Adrenal gland (tissue), 12 donors: ENCODE measurements around the gene GNAQ. TPM values are rescaled to one million over a fixed set of nuclear protein-coding genes. Genes with fewer than 3 reads are reported as not detected.

Experiments
- DNase-seq, 7 donors: peaks; one replicate each; pipeline ENCODE4 v3.0.0-alpha.2; 2019 to 2020
- H3K27ac ChIP-seq, 5 donors: fragments of 200-600 bp; sonication (generic) in 4 of 5; 1 replicate in 3 of 5; 2 replicates in 2 of 5; pipeline versions ENCODE4 v1.5.1 to v1.8.0; 2016 to 2020; ENCODE audit warnings: mild to moderate bottlenecking in 1 of 5
- H3K27me3 ChIP-seq: fragments of 200-600 bp; 2 replicates; pipeline ENCODE4 v1.8.0; 2021
- H3K36me3 ChIP-seq, 2 donors: fragments of 200-600 bp; replicated peaks in 1 of 2; 1 replicate in 1 of 2; 2 replicates in 1 of 2; pipeline versions ENCODE4 v1.5.1 to v1.8.0; 2018 to 2022
- H3K4me1 ChIP-seq, 2 donors: fragments of 200-600 bp; replicated peaks in 1 of 2; 1 replicate in 1 of 2; 2 replicates in 1 of 2; pipeline versions ENCODE4 v1.5.1 to v1.8.0; 2018 to 2021
- H3K4me3 ChIP-seq, 4 donors: fragments of 200-600 bp; sonication (generic) in 3 of 4; one replicate each; pipeline ENCODE4 v1.5.1; 2016 to 2018
- H3K9me3 ChIP-seq, 3 donors: fragments of 200-600 bp; sonication (generic) in 1 of 3; replicated peaks in 1 of 3; 1 replicate in 2 of 3; 2 replicates in 1 of 3; pipeline versions ENCODE4 v1.5.1 to v1.8.0; 2016 to 2021
- POLR2A ChIP-seq, 2 donors: fragments of 450-650 bp; IDR thresholded peaks; one replicate each; pipeline ENCODE4 v1.6.1; 2017; ENCODE audit warnings: antibody characterized with exemption in 2 of 2, mild to moderate bottlenecking in 2 of 2, moderate library complexity in 1 of 2
- WGBS, 4 donors: extraction: QIAGEN DNeasy Blood & Tissue Kit in 2 of 4; methylation state at CpG; one replicate each; pipeline versions ENCODE4 v1.1.5 to v1.1.7; 2013 to 2017; 5-methylcytosine and 5-hydroxymethylcytosine counted together
- intact Hi-C, 2 donors: fragments of 100-400 bp; cut with DNase I; formaldehyde crosslinking; loops; one replicate each; pipeline versions ENCODE4 v1.14.1 to v1.15.0; 2022 to 2023
- polyA plus RNA-seq, 3 donors: library from polyadenylated mRNA; stranded (reverse); fragments of 200-250 nt in 2 of 3; fragments of 350-450 nt in 1 of 3; fragmentation: Illumina TruSeq in 1 of 3; extraction: RNeasy Lipid Tissue Mini Kit (QIAGEN cat#74804) in 1 of 3; gene quantifications; one replicate each; pipeline ENCODE4 v1.2.3, GENCODE V29; 2013 to 2014
- total RNA-seq, 9 donors: library from RNA; depleted of rRNA in 4 of 9; stranded (reverse); fragments of >200 nt in 4 of 9; fragments of 120-200 nt in 1 of 9; fragmentation: NEBNext Ultra II Directional in 1 of 9; extraction: Animal tissue kit (Norgen Biotek cat#: 25700) in 1 of 9; gene quantifications; one replicate each; pipeline versions ENCODE4 v1.1.0 to v1.2.4, GENCODE V29; 2013 to 2023
- TF ChIP-seq, protein P1 (sequence below), 6 experiments: fragments of 450-650 bp in 4 of 6; fragments of 200-600 bp in 2 of 6; sonication (generic) in 1 of 6; IDR thresholded peaks; 1 replicate in 5 of 6; 2 replicates in 1 of 6; pipeline versions ENCODE4 v1.5.1 to v1.8.0; 2016 to 2021; ENCODE audit warnings: antibody characterized with exemption in 6 of 6, mild to moderate bottlenecking in 2 of 6, moderate library complexity in 1 of 6
- donor health status: healthy with polysubstance abuse.
- donor health status: Bipolar disorder and iron deficiency.
- donor health status: DM: yes; HTN: yes; CAD: no.
- donor health status: DM: no; HTN: no; CAD: no.
- donor health status: DM: no; HTN: no; CAD: no.
- donor health status: DM: yes; HTN: yes; CAD: no.

Gene GNAQ
- total and polyA plus RNA-seq, 12 donors, result 15.8 to 71.7 (median 45.1) TPM

- peaks cover 0 to 14% of the 10 kb centered on the region in 2 donors for H3K4me1 ChIP-seq
- no peak overlapping the region for H3K4me3 ChIP-seq
- no peaks in the 10 kb centered on the region for H3K9me3 ChIP-seq
- intact Hi-C loops, result no loop called here
- H3K36me3 ChIP-seq, result no peaks in the 10 kb centered on the region
- no peak for DNase-seq
- WGBS, 4 donors, result 26 to 54% (median 42%) methylated on average over 1 of the region's 1 CpG
- no peak overlapping the region for H3K27ac ChIP-seq
- H3K27me3 ChIP-seq, result no peaks in the 10 kb centered on the region
- no peak for TF ChIP-seq POLR2A (IDR thresholded peaks at IDR 0.05)
- TF ChIP-seq, protein P1, sequence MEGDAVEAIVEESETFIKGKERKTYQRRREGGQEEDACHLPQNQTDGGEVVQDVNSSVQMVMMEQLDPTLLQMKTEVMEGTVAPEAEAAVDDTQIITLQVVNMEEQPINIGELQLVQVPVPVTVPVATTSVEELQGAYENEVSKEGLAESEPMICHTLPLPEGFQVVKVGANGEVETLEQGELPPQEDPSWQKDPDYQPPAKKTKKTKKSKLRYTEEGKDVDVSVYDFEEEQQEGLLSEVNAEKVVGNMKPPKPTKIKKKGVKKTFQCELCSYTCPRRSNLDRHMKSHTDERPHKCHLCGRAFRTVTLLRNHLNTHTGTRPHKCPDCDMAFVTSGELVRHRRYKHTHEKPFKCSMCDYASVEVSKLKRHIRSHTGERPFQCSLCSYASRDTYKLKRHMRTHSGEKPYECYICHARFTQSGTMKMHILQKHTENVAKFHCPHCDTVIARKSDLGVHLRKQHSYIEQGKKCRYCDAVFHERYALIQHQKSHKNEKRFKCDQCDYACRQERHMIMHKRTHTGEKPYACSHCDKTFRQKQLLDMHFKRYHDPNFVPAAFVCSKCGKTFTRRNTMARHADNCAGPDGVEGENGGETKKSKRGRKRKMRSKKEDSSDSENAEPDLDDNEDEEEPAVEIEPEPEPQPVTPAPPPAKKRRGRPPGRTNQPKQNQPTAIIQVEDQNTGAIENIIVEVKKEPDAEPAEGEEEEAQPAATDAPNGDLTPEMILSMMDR (IDR thresholded peaks at IDR 0.05), result no peak
Measured at GRCh38 chr9:77856615-77857014, 175.0 kb downstream of the GNAQ start.

DNA sequence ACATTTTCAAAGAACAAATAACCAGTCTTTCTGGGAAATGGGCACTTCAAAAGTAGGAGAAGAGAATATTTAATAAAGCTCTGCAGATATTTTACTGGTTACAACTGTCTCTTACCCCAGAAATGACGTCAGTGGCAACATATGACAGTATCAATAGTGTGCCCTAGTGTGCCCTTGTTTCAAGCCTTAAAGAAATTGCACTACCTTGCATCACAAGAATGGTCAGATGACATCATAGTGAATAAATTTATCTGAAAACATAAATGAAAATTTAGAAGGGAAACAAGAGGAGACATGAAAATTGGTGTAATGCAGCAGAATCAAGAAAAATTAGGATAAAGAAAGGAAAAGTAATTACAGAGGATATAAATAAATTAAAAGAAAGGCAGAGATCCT lies 176.7 kb downstream of the GNAQ start:
- no peak for DNase-seq
- 84 to 90% (median 87%) methylated on average over 1 of the region's 1 CpG for WGBS, 4 donors
- no peaks in the 10 kb centered on the region for H3K27me3 ChIP-seq
- intact Hi-C loops, result no loop called here
- H3K9me3 ChIP-seq, result no peaks in the 10 kb centered on the region
- no peaks in the 10 kb centered on the region for H3K36me3 ChIP-seq
- H3K27ac ChIP-seq, result no peak overlapping the region
- H3K4me1 ChIP-seq, result peaks cover 0 to 20% of the 10 kb centered on the region in 2 donors
- TF ChIP-seq, protein P1 (IDR thresholded peaks at IDR 0.05), result no peak
- TF ChIP-seq POLR2A (IDR thresholded peaks at IDR 0.05), result no peak
- H3K4me3 ChIP-seq, result no peak overlapping the region

DNA sequence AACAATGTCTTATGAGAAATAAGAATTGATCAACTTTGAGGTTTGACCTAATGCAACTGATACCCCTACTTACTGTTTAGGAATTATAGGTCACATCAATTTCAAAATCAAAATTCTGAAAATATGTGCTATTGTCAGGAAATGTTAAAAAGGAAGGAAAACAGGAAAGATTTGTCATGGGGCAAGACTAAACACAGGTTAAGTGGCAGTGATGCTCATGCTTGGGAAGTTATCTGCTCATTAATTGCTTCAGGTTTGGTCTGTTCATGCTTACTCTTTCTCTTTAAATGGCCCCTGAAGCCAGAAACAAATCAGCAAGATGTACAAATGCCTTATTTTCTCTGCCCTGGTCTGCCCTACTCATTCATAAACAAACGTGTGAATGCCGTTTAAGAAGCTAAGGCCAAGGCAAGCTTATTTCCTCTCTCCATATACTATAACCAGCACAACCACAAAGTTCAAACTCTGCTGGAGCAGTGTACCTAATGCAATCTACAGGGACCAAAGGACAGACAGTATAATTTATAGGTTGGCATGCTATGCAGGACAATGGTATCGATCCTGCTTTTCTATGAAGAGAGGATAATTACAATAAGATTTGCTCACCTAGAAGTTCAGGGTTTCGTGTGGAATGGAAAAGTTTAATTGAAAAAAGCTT lies 177.2 kb downstream of the GNAQ start:
- no peak for DNase-seq

DNA sequence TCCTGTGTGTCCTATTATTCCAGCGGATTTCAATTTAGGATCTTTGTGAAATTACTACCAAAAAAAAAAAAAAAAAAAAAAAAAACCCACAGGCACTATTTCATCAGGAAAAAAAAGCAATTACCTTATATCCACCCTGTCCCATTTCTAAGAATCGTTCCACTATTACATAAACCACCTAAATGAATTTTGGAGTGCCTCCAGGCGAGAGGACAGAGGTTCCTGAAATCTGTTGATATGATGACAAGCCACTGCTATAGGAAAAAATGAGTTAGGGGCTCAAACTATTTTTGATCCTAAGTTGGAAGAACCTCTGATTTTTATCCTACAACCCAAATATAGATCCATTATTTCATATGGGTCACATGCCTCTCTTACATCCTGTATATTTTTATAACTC lies 177.9 kb downstream of the GNAQ start:
- Histone ChIP-seq H3K27ac (no peak overlapping the region), H3K27me3 (no peaks in the 10 kb centered on the region), H3K4me3 (no peak overlapping the region), H3K4me1 (peaks cover under 1 to 28% of the 10 kb centered on the region in 2 donors), H3K9me3 (no peaks in the 10 kb centered on the region), H3K36me3 (no peaks in the 10 kb centered on the region)
- no peak for DNase-seq
- intact Hi-C loops, result no loop called here
- WGBS, 4 donors, result 83 to 92% (median 85%) methylated on average over 3 of the region's 3 CpGs
- TF ChIP-seq, protein P1 (IDR thresholded peaks at IDR 0.05), result no peak

More for the DNA sequence above, 177.2 kb downstream of the GNAQ start:
- no peak overlapping the region for H3K27ac ChIP-seq
- intact Hi-C loops, result no loop called here
- H3K9me3 ChIP-seq, result no peaks in the 10 kb centered on the region
- no peaks in the 10 kb centered on the region for H3K36me3 ChIP-seq
- no peak overlapping the region for H3K4me3 ChIP-seq
- peaks cover 0 to 22% of the 10 kb centered on the region in 2 donors for H3K4me1 ChIP-seq
- TF ChIP-seq, protein P1 (IDR thresholded peaks at IDR 0.05), result no peak
- TF ChIP-seq POLR2A (IDR thresholded peaks at IDR 0.05), result no peak
- H3K27me3 ChIP-seq, result no peaks in the 10 kb centered on the region
- WGBS, 4 donors, result 67 to 79% (median 72%) methylated on average over 4 of the region's 4 CpGs
